NCI-H128 (cell line): ENCODE data around the gene GALNT14.

Experiments used
- DNase-seq: peaks from one replicate; lab custom pipeline; 2025; ENCODE audit not compliant: unreplicated experiment; lab: John Stamatoyannopoulos, UW

The GALNT14 gene

DNA sequence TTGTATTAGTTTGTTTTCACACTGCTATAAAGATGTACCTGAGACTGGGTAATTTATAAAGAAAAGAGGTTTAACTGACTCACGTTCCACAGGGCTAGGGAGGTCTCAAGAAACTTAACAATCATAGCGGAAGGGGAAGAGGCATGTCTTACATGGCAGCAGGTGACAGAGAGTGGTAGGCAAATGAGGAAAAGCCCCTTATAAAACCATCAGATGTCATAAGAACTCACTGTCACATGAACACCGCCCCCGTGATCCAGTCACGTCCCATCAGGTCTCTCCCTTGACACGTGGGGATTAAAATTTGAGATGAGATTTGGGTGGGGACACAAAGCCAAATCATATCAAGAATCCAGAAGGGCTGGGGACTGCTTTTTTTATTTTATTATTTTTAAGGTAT, 120.0 kb downstream of the GALNT14 start:
- no peak for DNase-seq

DNA sequence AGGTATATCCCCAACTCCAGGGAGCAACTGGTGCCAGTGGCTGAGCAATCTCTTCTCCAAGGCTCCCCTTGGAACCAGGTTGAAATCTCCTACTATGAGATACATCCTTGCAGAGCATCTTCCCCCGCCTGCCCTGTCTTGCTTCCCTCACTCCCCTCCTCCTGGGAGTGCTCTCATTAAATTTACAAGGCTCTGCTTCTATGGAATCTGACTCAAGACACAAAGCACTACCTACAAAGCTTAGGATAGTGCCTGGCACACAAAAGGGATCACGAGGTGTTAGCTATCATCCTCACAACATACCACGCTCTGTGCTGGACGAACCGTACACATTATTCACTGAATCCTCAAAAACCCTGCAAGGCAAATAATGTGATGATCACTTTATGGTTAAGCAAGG, 121.6 kb downstream of the GALNT14 start:
- no peak for DNase-seq

DNA sequence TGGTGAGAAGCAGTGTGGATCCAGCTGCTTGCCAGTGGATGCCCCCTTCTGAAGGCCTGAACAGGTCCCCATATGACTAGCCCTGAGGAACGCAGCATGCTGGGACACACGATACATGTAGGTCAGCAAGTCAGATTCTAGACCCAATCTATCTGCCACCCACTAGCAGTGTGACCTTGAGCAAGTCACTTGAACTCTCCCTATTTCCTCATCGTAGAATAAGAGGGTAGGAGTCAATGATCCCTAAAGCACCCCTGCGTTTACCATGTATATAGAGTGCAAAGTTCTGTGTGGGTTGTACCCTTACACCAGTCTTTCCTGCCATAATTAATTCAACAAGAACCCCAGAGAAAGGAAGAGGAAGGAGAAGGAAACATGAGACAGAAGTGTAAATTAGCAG, 123.7 kb downstream of the GALNT14 start:
- no peak for DNase-seq

DNA sequence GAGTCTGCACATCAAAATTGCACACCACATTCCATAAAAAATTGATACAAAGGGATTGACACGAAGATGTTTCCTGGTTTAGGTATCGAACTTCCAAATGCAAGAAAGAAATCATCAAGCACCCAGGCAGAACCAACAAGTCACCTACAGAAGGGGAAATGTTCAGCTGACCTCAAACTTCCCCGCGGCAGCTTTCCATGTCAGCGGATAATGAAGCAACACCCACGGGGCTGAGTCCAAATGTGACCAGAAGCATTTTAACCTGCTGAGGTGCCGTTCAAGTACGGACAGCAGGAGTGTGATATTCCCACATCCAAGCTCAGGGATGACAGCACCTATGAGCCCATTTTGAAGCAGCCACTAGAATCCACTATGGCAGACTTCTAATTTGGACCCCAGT, 124.9 kb downstream of the GALNT14 start:
- no peak for DNase-seq

- DNase-seq, result no peak
Observed at GRCh38 chr2:31012406-31012805, 125.8 kb downstream of the GALNT14 start.

- DNase-seq, result no peak
Observed at GRCh38 chr2:31011587-31011986, 126.7 kb downstream of the GALNT14 start.

- DNase-seq, result no peak
Observed at GRCh38 chr2:31008561-31009114, 129.6 kb downstream of the GALNT14 start.

DNA sequence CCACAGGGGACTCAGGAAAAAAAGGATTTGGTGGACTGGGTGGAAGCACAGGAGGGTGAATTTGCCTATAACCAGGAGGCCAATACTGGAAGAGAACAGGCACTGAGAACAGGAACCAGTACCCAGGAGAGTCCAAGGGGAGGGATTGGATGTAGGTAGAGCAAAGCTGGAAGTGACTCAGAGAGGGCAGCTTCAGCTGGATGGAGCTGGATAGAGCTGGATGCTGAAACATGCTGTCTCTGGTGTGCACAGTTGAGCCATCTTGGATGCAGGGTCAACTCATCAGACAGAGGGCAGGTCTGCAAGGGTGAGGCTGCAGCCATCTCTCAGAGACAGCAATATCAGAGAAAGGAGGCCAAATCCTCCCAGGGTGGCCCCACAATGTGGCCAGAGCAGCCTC, 134.0 kb downstream of the GALNT14 start:
- no peak for DNase-seq

- no peak for DNase-seq
Observed at GRCh38 chr2:31003749-31004148, 134.5 kb downstream of the GALNT14 start.

DNA sequence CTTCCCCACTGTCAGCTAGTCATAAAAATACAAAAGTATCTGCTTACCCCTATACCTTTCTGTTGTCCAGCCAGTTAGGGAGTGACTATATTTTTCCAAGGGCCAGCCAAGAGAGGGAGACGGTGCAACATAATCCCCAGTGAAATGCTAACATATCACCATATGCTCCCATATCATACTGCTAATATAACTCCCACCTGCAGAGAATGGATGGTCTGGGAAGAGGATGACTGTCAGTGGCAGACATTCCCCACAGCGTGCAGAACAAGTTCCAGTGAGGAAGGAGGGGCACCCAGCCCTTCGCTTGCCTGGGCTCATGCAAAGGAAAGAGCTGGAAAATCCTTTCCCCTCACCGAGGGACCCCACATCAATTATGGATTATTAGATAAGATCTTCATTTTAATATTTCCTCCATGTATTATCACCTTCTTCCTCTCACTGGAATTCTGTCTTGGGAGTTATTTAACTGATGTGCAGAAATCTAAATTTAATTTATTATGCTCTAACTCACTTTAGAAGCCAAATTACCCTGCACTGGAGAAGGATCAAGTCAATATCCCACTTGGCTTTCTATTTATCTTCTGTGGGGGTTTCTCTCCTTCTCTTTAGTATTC, 135.6 kb downstream of the GALNT14 start:
- no peak for DNase-seq

GRCh38 chr2:31000970-31001369, 137.3 kb downstream of the GALNT14 start:
- no peak for DNase-seq

DNA sequence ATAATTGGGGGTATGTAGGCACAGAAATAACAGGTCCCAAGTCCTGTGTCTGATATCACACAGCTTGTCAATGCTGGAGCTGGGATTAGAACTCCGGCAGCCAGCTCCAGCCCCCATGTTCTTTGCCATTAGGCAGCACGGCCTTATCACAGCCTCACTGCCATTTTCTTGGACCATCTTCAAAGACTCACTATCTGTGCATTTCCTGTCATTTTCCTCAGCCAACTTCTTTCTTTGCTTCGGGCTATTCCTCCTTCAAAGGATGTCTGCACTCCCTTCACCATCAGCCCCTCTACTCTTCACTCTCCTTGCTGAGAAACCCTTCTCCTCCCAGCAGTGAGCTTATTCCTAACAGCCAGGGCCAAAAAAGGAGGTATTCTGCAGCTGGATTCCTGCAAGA, 139.6 kb downstream of the GALNT14 start:
- no peak for DNase-seq

GRCh38 chr2:30997979-30998378, 140.3 kb downstream of the GALNT14 start:
- no peak for DNase-seq

GRCh38 chr2:30994227-30995056, 143.8 kb downstream of the GALNT14 start:
- DNase-seq, result no peak

GRCh38 chr2:30992781-30993180, 145.5 kb downstream of the GALNT14 start:
- DNase-seq, result no peak

- DNase-seq, result no peak
Observed at GRCh38 chr2:30990671-30991070, 147.6 kb downstream of the GALNT14 start.

DNA sequence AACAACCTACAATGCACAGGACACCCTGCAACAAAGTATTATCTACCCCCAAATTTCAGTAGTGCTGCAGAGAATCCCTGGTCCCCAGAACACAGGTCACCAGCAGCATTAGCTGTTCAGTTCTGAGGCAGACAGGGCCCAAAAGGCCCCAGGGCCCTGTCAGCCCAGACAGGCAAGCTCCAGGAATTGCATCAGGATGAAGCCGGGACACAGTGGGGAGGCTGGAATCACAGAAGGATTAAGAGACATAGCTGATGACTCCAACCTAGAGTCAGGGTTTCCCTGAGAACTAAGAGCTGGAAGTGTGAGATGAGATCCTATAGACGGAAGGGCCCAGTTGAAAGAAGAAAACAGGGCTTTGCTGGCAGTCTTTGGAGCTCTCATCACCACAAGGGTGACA, 148.1 kb downstream of the GALNT14 start:
- DNase-seq, result no peak

DNA sequence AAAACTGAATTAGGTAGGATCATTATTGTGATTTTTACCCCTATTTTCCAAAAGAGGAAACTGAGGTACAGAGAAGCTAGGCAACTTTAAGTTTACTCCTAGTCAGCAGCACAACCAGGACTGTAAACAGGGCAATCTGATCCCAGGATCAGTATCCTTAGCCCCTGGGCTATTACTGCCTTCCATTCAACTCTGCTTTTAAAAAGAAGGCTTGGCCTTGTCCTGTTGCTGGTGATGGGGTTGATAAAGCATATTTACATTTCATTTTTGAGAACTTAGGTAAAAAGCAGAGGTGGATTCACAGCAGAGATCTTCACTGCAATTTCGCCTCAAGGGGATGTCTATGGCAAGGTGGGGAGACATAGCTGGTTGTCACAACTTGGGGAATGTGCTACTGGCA, 148.5 kb downstream of the GALNT14 start:
- DNase-seq, result no peak

DNA sequence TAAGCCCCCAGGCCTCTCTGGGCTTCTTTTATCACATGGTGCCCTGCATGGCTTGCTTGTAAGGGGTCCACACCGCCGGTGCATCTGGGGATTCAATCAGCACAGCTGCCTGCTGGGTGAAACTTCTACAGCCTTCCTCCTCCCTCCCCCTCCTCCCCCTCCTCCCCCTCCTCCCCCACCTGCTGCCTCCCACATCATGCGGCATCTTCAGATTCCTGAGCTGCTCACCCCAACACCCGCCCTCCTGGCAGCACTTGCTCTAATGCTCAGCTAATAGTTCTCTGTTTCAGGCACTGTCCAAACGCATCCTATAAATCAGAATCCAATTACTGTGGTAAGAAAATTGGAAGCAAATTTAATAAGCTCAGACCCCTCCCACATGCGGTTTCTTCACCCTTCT, 150.7 kb downstream of the GALNT14 start:
- no peak for DNase-seq

DNA sequence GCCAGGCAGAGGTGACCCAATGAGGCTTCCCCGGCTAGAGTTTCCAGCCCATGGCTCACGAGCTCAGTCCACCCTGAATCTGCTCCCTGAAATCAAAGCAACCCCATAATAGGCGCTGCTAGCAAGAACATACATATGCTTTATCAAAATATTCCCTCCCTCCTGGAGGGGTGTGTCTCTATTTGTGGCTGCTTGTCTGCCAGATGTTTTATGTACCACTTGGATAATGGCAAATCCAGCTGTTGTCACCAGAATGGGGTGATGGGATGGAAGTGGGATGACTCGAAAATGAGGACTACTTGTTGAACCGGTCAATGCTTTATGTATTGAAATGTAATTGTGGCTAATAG, 152.0 kb downstream of the GALNT14 start:
- no peak for DNase-seq

GRCh38 chr2:30985493-30986230, 152.6 kb downstream of the GALNT14 start:
- no peak for DNase-seq

- DNase-seq, result no peak
Observed at GRCh38 chr2:30984148-30984547, 154.1 kb downstream of the GALNT14 start.
